ENCODE results near the gene TMEFF2.

TMEFF2 gene

GRCh38 chr2:191907091-191907490, 287.6 kb downstream of the TMEFF2 start:
- TF ChIP-seq CTCF (IDR thresholded peaks at IDR 0.05; ENCODE audit: low read depth, low read length), result no peak
- DNase-seq (ENCODE audit: extremely low read depth, low read depth), result no peak

- no peak for TF ChIP-seq CTCF (IDR thresholded peaks at IDR 0.05; ENCODE audit: low read depth, low read length)
- no peak for DNase-seq (ENCODE audit: extremely low read depth, low read depth)
Observed at GRCh38 chr2:191905336-191905735, 289.4 kb downstream of the TMEFF2 start.

- no peak for DNase-seq (ENCODE audit: extremely low read depth, low read depth)
- no peak for TF ChIP-seq CTCF (IDR thresholded peaks at IDR 0.05; ENCODE audit: low read depth, low read length)
Observed at GRCh38 chr2:191901031-191901430, 293.7 kb downstream of the TMEFF2 start.

GRCh38 chr2:191899410-191899809, 295.3 kb downstream of the TMEFF2 start:
- no peak for TF ChIP-seq CTCF (IDR thresholded peaks at IDR 0.05; ENCODE audit: low read depth, low read length)
- peak; percentile 62 for DNase-seq (ENCODE audit: extremely low read depth, low read depth)
